A673 (cell line): Measurements from ENCODE around the gene TTLL10. TPM values are rescaled to one million over a fixed set of nuclear protein-coding genes. Genes with fewer than 3 reads are reported as not detected.

ENCODE experiments used
- BruUV-seq: library from RNA; stranded (reverse); fragments of 400-500 nt; replicated peaks from 2 replicates; lab custom pipeline; 2021; lab: Mats Ljungman, UMichigan
- CTCF ChIA-PET: fragments of 300-600 bp; sonication (Branson Sonifier 250); formaldehyde crosslinking; loops from one replicate; lab custom pipeline; 2022; ENCODE audit warnings: antibody characterized with exemption; lab: Charles Lee
- POLR2A ChIA-PET: fragments of 300-600 bp; sonication (Branson Sonifier 250); formaldehyde crosslinking; loops from one replicate; lab custom pipeline; 2022; ENCODE audit warnings: antibody characterized with exemption; ENCODE audit not compliant: low non-redundant PET; lab: Charles Lee
- DNase-seq: peaks from one replicate; pipeline ENCODE4 v3.0.0-alpha.2; 2015; ENCODE audit warnings: low spot score
- H3K27ac ChIP-seq: fragments of 200-600 bp; sonication (generic); 2 replicates; pipeline ENCODE4 v1.5.1; 2016; ENCODE audit warnings: mixed run types, low read depth, mild to moderate bottlenecking, mixed read lengths, antibody characterized with exemption, low read length; ENCODE audit not compliant: poor library complexity, severe bottlenecking
- H3K27me3 ChIP-seq: fragments of 200-600 bp; sonication (generic); replicated peaks from 2 replicates; pipeline ENCODE4 v1.6.1; 2017; ENCODE audit warnings: mixed run types, low read depth, mild to moderate bottlenecking, mixed read lengths, antibody characterized with exemption, low read length; ENCODE audit not compliant: insufficient read depth, poor library complexity
- H3K36me3 ChIP-seq: fragments of 200-600 bp; sonication (generic); 2 replicates; pipeline ENCODE4 v1.6.1; 2016; ENCODE audit warnings: mixed run types, mild to moderate bottlenecking, mixed read lengths, antibody characterized with exemption, low read length; ENCODE audit not compliant: insufficient read depth, poor library complexity, severe bottlenecking
- H3K4me1 ChIP-seq: fragments of 200-600 bp; sonication (generic); 2 replicates; pipeline ENCODE4 v1.6.1; 2017; ENCODE audit warnings: mixed run types, mild to moderate bottlenecking, mixed read lengths, antibody characterized with exemption, low read length; ENCODE audit not compliant: insufficient read depth, poor library complexity, severe bottlenecking
- H3K4me3 ChIP-seq: fragments of 200-600 bp; sonication (generic); 2 replicates; pipeline ENCODE4 v1.5.1; 2016; ENCODE audit warnings: low read depth, mixed run types, mild to moderate bottlenecking, mixed read lengths, low read length; ENCODE audit not compliant: poor library complexity, severe bottlenecking
- H3K9me3 ChIP-seq: fragments of 200-600 bp; sonication (generic); 2 replicates; pipeline ENCODE4 v1.6.1; 2016; ENCODE audit warnings: mixed run types, low read depth, mild to moderate bottlenecking, mixed read lengths, antibody characterized with exemption, low read length; ENCODE audit not compliant: poor library complexity, severe bottlenecking
- CTCF ChIP-seq: fragments of 300-800, 200-600 bp; sonication (generic); conservative IDR thresholded peaks from 2 replicates; pipeline ENCODE4 v1.5.1; 2017; ENCODE audit warnings: low read depth, mild to moderate bottlenecking, antibody characterized with exemption, low read length, moderate library complexity, mixed read lengths
- EZH2 ChIP-seq: fragments of 200-600 bp; sonication (generic); IDR thresholded peaks from 2 replicates; pipeline ENCODE4 v1.6.1; 2017; ENCODE audit warnings: borderline replicate concordance, low read depth, mild to moderate bottlenecking, mixed read lengths, antibody characterized with exemption, low read length; ENCODE audit not compliant: poor library complexity, severe bottlenecking
- intact Hi-C: fragments of 100-400 bp; cut with micrococcal nuclease; formaldehyde crosslinking; loops from one replicate; pipeline ENCODE4 v1.10.0; 2022; ENCODE audit not compliant: unreplicated experiment
- total RNA-seq: library from RNA; stranded (reverse); gene quantifications from 2 replicates; pipeline ENCODE4 v1.2.3, GENCODE V29; 2021

The TTLL10 gene
- total RNA-seq, 1 experiment from 2014 or later = not detected

- no peaks in the 10 kb centered on the region for H3K27me3 ChIP-seq
- TF ChIP-seq EZH2 (no peak), CTCF (no peak)
- no peaks in the 10 kb centered on the region for H3K36me3 ChIP-seq
- no peak for DNase-seq
- no TSS peak for BruUV-seq
- H3K4me1 ChIP-seq = no peaks in the 10 kb centered on the region
- POLR2A ChIA-PET = no interaction called here
- intact Hi-C loops = no loop called here
- H3K9me3 ChIP-seq = no peaks in the 10 kb centered on the region
- H3K27ac ChIP-seq = no peak overlapping the region
- H3K4me3 ChIP-seq = no peak overlapping the region
- CTCF ChIA-PET = no interaction called here
These were observed 22.9 kb downstream of the TTLL10 start for GRCh38 chr1:1196431-1197187.

DNA sequence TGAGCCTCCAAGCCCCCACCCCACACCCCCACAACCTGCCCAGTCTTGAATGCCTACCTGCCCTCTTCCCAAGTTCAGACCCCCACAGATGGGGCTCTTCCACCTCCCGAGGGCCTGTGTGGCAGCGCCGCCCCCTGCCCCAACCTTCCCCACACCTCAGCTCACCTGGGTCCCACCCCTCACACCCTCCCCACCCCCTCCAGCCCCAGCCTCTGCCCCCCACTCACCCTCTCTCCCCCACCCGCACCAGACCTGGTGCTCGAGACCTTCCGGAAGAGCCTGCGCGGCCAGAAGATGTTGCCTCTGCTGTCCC lies 23.5 kb downstream of the TTLL10 start:
- ChIA-PET CTCF (no interaction called here), POLR2A (no interaction called here)
- H3K36me3 ChIP-seq = no peaks in the 10 kb centered on the region
- no peak overlapping the region for H3K27ac ChIP-seq
- no peaks in the 10 kb centered on the region for H3K27me3 ChIP-seq
- intact Hi-C loops = no loop called here
- no peak overlapping the region for H3K4me3 ChIP-seq
- BruUV-seq = no TSS peak
- no peak for DNase-seq
- no peaks in the 10 kb centered on the region for H3K4me1 ChIP-seq
- TF ChIP-seq EZH2 = no peak
- no peak for TF ChIP-seq CTCF
- no peaks in the 10 kb centered on the region for H3K9me3 ChIP-seq

- Histone ChIP-seq H3K9me3 (no peaks in the 10 kb centered on the region), H3K36me3 (no peaks in the 10 kb centered on the region), H3K27ac (no peak overlapping the region), H3K4me1 (no peaks in the 10 kb centered on the region), H3K4me3 (no peak overlapping the region), H3K27me3 (no peaks in the 10 kb centered on the region)
- DNase-seq = no peak
- BruUV-seq = no TSS peak
- ChIA-PET CTCF (no interaction called here), POLR2A (no interaction called here)
- intact Hi-C loops = no loop called here
- TF ChIP-seq CTCF = no peak
- no peak for TF ChIP-seq EZH2
These were observed 24.1 kb downstream of the TTLL10 start for GRCh38 chr1:1197551-1198422.
